HG03378 (cell line): ENCODE results near the gene PAPOLG.
"Not testable (repeated sequence)": the region's sequence is repeated elsewhere in the genome, so short reads cannot be mapped to it uniquely, and the experiment has no call there.

Experiments used
- ATAC-seq: cut with Tn5 transposase; IDR thresholded peaks from one replicate; pipeline ENCODE4 v1.9.1; 2021; ENCODE audit warnings: mild to moderate bottlenecking, moderate library complexity; ENCODE audit not compliant: unreplicated experiment

PAPOLG gene

DNA sequence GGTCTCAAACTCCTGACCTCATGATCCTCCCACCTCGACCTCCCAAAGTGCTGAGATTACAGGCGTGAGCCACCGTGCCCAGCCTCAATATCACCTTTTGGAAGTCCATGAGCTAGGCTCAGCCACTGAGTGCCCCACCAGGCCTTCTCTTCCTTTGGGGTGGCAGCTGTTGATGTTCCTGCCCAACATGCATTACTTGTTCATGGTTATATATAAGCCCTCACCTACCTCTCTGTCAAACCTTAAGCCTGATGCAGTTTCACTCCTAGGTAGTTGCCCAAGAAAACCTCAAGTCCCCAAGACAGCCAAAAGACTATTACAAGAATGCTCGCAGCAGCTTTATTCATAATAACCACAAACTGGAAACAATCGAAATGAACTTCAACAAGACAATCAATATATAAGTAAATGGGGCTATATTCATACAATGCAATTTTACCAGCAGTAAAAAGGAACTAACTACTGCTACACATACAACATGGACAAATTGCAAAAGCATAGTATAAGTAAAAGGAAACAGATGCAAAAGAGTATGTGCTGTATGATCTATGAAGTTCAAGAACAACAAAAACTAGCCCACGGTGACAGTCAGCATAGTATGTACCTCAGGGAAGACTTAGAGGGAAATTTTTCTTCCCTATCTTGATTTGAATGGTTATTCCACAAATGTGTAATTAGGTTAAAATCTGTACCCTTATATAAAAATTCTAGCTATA is 65.7 kb downstream of the PAPOLG start:
- ATAC-seq, result no peak

GRCh38 chr2:60822987-60823386 is 66.9 kb downstream of the PAPOLG start:
- ATAC-seq, result no peak

DNA sequence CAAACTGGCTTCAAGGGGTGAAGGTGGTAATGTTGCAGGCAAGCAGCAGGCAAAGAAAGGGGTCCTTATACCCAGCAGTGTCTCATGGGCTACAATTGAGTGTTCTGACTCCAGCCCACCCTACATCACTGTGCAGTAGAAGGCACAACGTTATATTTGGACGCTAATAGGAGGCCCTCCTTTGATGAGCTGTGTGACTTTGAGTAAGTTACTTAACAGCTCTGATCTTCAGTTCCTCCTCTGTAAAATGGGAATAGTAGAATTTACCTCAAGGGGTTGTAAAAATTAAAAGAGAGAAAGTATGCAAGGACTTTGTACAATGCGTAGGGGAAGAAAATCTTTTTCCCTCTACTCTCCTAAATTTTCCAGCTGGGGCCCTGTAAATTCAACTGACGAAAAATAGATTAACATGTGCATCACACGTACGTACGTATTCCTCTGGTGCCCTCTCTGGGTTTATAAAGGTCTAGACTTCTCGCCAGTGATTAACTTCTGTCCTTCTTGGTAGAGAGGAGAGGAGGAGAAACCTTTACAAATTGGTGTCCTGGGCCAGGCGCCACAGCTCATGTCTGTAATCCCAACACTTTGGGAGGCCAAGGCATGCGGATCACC is 67.7 kb downstream of the PAPOLG start:
- ATAC-seq, result no peak

- ATAC-seq, result no peak
Observed at GRCh38 chr2:60825666-60826065, 69.6 kb downstream of the PAPOLG start.

- ATAC-seq, result no peak
Observed at GRCh38 chr2:60826111-60826510, 70.0 kb downstream of the PAPOLG start.

- not testable (repeated sequence) for ATAC-seq
Observed at GRCh38 chr2:60826860-60827259, 70.8 kb downstream of the PAPOLG start.

- ATAC-seq, result no peak
Observed at GRCh38 chr2:60827369-60827768, 71.3 kb downstream of the PAPOLG start.

- no peak for ATAC-seq
Observed at GRCh38 chr2:60830991-60831390, 74.9 kb downstream of the PAPOLG start.

GRCh38 chr2:60831921-60832320 is 75.9 kb downstream of the PAPOLG start:
- ATAC-seq, result no peak

GRCh38 chr2:60832621-60833020 is 76.6 kb downstream of the PAPOLG start:
- no peak for ATAC-seq

DNA sequence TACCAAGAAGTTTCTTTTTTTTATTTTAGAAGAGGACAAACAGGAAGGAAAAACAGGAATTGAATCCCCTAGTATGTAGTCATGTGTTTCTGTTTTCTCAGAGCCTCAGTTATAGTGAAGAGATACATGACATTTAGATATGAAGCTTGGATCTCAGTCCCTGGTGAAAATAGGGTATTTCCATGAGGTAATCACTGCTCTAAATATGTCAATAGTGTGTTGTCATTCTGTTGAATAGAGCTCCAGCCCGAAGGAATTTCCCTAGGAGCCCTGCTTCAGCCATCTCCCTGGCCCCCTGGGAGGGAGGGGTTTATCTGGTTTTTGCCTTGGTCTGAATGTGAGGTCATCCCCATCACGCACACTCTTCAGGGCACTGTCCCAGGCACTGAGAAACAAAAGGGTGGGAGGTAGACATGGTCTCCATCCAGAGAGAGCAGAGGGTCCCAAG is 78.2 kb downstream of the PAPOLG start:
- ATAC-seq, result peak; percentile 61

- no peak for ATAC-seq
Observed at GRCh38 chr2:60836491-60836890, 80.4 kb downstream of the PAPOLG start.

DNA sequence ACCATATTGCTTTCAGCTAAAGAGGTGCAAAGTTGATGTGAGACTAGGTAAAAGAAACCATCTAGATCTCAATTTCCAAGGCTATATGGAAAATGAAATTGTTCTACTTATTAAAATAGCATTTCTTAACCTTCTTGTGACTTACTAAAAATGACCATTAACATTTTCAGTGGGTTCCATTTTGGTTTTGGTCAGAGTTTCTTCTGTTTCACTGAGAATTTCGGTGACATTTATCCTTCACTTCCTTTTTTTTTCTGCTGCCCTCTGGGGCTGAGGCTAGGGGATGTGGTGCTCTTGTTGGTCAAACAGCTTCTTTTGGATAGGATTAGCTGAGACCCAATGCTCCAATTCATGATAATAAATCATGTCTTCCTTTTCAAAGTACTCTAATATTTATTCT is 81.1 kb downstream of the PAPOLG start:
- ATAC-seq, result no peak

DNA sequence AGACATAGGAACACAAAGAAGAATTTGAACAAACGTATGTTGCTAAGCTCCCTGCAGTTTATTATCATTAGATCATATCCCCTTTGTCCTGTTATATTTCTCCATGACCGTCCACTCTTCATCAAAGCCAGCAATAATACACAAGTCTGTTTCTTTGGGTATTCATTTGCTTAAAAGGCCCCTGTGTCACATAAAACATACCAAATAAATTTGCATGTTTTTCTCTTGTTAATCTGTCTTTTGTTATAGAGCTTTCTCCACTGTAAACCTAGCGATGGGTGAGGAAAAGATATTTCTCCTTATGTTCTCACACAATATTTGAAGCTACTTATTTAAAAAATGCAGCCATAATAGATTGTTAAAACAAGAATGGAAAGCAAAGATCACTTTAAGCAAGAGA is 82.4 kb downstream of the PAPOLG start:
- ATAC-seq, result no peak

DNA sequence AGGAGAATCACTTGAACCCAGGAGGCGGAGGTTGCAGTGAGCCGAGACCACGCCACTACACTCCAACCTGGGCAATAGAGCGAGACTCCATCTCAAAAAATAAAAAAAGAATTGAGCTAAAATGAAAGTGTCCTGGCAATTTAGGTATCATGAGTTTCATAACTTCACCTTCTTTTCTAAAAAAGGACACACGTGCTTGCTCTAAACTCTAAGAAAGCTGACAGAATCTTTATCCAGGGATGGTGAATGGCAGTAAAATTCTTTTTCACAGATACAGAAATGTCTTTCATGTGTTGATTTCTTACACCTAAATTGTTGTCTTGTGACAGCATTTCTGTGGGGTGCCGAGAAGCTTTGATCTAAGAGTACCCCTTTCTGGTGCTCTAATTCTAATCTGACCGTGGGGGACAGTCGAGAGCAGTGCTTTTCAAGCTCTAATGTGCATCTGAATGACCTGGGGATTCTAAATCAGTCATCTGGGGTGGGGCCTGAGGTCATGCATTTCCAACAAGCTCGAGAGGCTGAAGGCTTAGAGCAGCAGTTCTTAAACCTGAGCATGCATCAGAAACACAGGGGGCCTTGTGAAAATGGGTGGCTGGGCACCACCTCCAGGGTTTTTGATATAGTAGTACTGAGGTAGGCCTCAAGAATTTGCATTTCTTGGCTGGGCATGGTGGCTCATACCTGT is 83.2 kb downstream of the PAPOLG start:
- ATAC-seq, result peak; percentile 51

DNA sequence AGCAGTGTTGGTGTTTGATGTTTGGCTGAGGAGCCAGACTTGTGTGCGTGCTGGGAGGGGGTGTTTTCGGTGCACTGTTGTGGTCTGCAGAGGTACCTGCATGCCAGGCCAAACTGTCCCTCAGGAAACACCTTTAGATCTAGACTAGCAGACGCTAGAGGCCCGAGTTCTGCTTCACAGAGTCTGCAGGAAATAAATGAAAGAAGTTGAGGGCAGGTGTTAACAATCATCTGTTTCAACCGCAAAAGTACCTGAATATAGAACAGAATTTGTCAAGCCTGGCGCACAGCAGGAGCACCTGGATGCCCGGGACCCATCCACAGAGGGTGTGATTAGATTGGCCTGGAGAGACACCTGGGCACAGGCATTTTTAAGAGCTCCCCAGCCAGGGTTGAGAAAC is 84.8 kb downstream of the PAPOLG start:
- peak; percentile 53 for ATAC-seq

GRCh38 chr2:60843006-60843405 is 86.9 kb downstream of the PAPOLG start:
- no peak for ATAC-seq

DNA sequence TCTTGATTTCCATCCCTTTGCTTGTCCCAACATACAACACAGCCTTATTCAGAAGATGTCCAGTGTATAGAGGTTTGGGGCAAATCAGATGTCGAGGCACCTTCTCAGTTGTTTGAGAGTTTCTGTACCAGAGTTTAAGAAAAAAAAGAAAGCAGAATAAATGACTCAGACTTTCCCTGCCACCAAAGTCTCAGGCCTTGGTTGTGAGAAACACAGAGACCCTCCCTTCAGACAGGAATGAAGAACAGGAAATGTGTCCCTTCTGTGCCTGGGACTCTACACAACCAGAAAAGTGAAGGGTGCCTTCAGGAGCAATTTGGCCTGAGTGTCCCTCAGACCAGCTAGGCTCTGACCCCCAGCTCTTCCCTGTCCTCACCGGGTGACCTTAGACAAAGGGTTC is 88.0 kb downstream of the PAPOLG start:
- no peak for ATAC-seq

DNA sequence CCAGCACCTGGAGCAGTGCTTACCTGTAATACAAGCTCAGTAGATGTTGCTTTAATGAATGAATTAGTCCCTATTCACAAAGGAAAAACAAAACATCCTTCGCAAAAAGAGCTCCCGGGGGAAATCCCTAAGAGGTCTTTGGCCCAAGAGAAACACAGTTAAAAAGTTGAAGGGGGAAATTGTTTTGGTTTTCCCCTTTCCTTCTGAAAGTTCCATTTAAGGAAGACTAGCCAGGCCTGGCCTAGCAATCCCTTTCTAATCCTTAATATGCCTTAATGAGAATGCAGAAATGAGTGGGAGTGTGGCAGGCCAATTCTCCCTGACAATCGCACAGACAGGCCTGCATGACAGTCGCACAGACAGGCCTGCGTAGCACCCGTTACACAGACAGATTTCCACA is 91.8 kb downstream of the PAPOLG start:
- ATAC-seq, result no peak
